Esophagus squamous epithelium (tissue), 5 donors: ENCODE results near the gene SWAP70. TPM values are rescaled to one million over a fixed set of nuclear protein-coding genes. Genes with fewer than 3 reads are reported as not detected.
A peak's percentile ranks its signal among the peaks of the same experiment; 100 is the strongest.

Experiments
- DNase-seq: peaks from one replicate; lab custom pipeline; 2025; lab: John Stamatoyannopoulos, UW
- H3K27ac ChIP-seq, 4 donors: fragments of 200-600 bp; sonication (generic); one replicate each; pipeline ENCODE4 v1.5.1; 2016 to 2019; ENCODE audit warnings: mild to moderate bottlenecking in 1 of 4
- H3K27me3 ChIP-seq, 4 donors: fragments of 200-600 bp; sonication (generic); 1 replicate in 3 of 4; 2 replicates in 1 of 4; pipeline versions ENCODE4 v1.5.1 to v1.6.0; 2017 to 2021; ENCODE audit warnings: antibody characterized with exemption in 1 of 4
- H3K36me3 ChIP-seq, 3 donors: fragments of 200-600 bp; sonication (generic); one replicate each; pipeline ENCODE4 v1.5.1; 2016 to 2019
- H3K4me1 ChIP-seq, 3 donors: fragments of 200-600 bp; sonication (generic); one replicate each; pipeline ENCODE4 v1.5.1; 2017 to 2019
- H3K4me3 ChIP-seq, 4 donors: fragments of 200-600 bp; sonication (generic); 1 replicate in 3 of 4; 2 replicates in 1 of 4; pipeline ENCODE4 v1.5.1; 2016 to 2019; ENCODE audit warnings: mild to moderate bottlenecking in 2 of 4, moderate library complexity in 1 of 4
- H3K9me3 ChIP-seq, 3 donors: fragments of 200-600 bp; sonication (generic); one replicate each; pipeline ENCODE4 v1.5.1; 2016 to 2019
- CTCF ChIP-seq, 6 experiments: fragments of 450-650 bp in 4 of 6; fragments of 200-600 bp in 2 of 6; sonication (generic) in 2 of 6; IDR thresholded peaks; one replicate each; pipeline ENCODE4 v1.5.1; 2016 to 2019; ENCODE audit warnings: antibody characterized with exemption in 6 of 6, mild to moderate bottlenecking in 4 of 6, moderate library complexity in 4 of 6
- POLR2A ChIP-seq, 4 donors: fragments of 450-650 bp; IDR thresholded peaks; one replicate each; pipeline ENCODE4 v1.6.1; 2017; ENCODE audit warnings: antibody characterized with exemption in 4 of 4, mild to moderate bottlenecking in 4 of 4, moderate library complexity in 3 of 4
- WGBS, 2 donors: methylation state at CpG; one replicate each; pipeline ENCODE4 v1.1.5; 2018; 5-methylcytosine and 5-hydroxymethylcytosine counted together
- intact Hi-C: fragments of 100-400 bp; cut with DNase I; formaldehyde crosslinking; loops from one replicate; pipeline ENCODE4 v1.15.0; 2022
- total RNA-seq, 4 donors: library from RNA; depleted of rRNA; stranded (reverse); fragments of >200 nt; gene quantifications; one replicate each; pipeline ENCODE4 v1.1.0, GENCODE V29; 2016
- donor health status: DM: yes; HTN: yes; CAD: no.

The SWAP70 gene
- total RNA-seq, 4 donors from 2014 or later, result 15.1 to 27.5 (median 17.7) TPM

DNA sequence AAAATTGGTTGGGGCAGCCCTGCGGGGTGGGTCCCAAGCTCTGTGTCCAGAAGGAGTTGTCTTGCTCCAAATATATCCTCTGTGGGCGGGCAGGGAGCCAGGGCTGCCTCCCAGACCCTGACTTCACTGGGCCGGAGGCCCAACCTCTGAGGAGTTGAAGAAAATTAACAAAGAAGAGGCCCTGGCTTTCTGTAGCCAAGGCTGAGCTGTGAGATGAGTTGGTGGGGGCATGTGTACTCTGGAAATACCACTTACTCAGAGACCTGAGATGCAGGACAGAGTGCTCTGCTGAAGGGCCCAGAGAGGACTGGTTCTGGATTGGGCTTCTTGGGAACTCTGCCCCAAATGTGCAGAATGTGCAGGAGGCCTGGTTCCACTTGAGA, 96.3 kb downstream of the SWAP70 start:
- Histone ChIP-seq H3K27ac (peak overlapping the region; percentile 90 to 94 (median 92)), H3K4me1 (peaks cover 44 to 80% (median 44%) of the 10 kb centered on the region in 3 donors), H3K27me3 (no peaks in the 10 kb centered on the region), H3K36me3 (no peaks in the 10 kb centered on the region), H3K4me3 (no peak overlapping the region), H3K9me3 (no peaks in the 10 kb centered on the region)
- no peak for TF ChIP-seq POLR2A (IDR thresholded peaks at IDR 0.05)
- no peak for TF ChIP-seq CTCF (IDR thresholded peaks at IDR 0.05)
- DNase-seq, result no peak
- WGBS, 2 donors, result 22 to 37% methylated on average over 2 to 3 of the region's 3 CpGs
- intact Hi-C loops, result no loop called here

DNA sequence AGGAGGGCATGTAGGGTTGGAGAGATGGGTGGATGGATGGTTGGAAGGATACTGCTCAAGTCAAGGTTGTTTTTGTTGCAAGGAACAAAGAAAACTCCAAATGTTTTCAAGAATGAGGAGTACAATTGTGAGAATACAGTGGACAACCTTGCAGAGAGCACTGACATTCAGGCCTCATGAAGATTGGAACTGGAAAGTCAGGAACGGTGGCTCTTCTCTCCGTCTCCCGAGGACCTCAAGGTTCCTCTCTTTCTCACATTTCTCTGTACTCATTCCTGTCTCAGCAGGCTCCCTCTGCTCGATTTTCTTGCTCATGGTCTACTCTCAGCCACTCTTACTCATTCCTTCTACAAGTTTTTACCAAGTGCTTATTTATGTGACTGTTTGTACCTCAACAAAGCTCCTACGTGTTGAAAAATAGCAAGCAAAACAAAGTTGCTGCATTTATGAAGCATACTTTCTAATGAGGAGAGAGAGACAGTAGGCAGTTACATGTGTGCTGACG, 97.6 kb downstream of the SWAP70 start:
- H3K9me3 ChIP-seq, result no peaks in the 10 kb centered on the region
- peak overlapping the region in 2 of 4 donors; percentile 27 to 91 for H3K27ac ChIP-seq
- WGBS, 2 donors, result 38 to 60% methylated on average over 6 of the region's 6 CpGs
- no peak for TF ChIP-seq POLR2A (IDR thresholded peaks at IDR 0.05)
- no peak for TF ChIP-seq CTCF (IDR thresholded peaks at IDR 0.05)
- intact Hi-C loops, result no loop called here
- H3K36me3 ChIP-seq, result no peaks in the 10 kb centered on the region
- DNase-seq, result no peak
- no peaks in the 10 kb centered on the region for H3K27me3 ChIP-seq
- H3K4me1 ChIP-seq, result peaks cover 31 to 79% (median 47%) of the 10 kb centered on the region in 3 donors
- no peak overlapping the region for H3K4me3 ChIP-seq

DNA sequence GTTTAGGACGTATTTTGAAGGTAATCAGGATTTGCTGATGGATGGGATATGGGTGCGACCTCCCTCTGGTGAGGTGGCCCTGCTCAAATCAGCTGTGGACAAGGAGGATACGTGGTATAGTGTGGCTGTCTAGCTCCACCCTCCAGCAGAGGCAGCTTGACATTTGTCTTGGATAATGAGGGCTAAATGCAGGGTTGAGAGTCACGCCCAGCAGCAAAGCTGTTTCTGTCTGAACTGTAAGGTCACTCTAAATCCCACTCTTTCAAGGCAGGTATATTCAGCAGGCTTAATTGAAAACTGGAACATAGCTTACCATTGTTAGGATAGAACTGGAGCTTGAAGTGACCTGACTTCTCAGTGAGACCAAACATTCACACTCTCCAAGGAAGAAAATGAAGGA, 98.7 kb downstream of the SWAP70 start:
- WGBS, 2 donors, result 81 to 94% methylated on average over 4 of the region's 4 CpGs
- no peak for DNase-seq
- no peaks in the 10 kb centered on the region for H3K27me3 ChIP-seq
- H3K36me3 ChIP-seq, result no peaks in the 10 kb centered on the region
- peak overlapping the region in 1 of 4 donors; percentile 91 for H3K27ac ChIP-seq
- H3K4me3 ChIP-seq, result no peak overlapping the region
- H3K9me3 ChIP-seq, result no peaks in the 10 kb centered on the region
- intact Hi-C loops, result no loop called here
- TF ChIP-seq POLR2A (IDR thresholded peaks at IDR 0.05) (no peak), CTCF (IDR thresholded peaks at IDR 0.05) (no peak)
- peaks cover 22 to 68% (median 39%) of the 10 kb centered on the region in 3 donors for H3K4me1 ChIP-seq

DNA sequence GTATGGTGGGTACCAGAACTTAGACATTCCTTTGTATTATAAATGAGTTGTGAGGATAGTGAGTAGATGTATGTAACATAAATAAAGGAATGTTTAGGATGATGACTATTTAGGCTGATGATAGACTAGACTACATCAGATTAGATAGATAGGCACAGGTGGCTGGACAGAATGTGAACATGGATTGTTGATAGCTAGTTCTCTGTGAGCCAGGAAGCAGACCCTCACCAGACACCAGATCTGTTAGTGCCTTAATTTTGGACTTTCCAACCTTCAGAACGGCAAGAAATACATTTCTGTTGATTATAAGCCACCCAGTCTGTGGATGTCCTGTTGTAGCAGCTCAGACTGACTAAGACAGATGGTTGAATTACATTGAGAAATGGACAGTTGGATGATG, 99.4 kb downstream of the SWAP70 start:
- no peaks in the 10 kb centered on the region for H3K9me3 ChIP-seq
- TF ChIP-seq CTCF (IDR thresholded peaks at IDR 0.05) (no peak), POLR2A (IDR thresholded peaks at IDR 0.05) (no peak)
- DNase-seq, result no peak
- WGBS, 2 donors, result 77 to 100% methylated on average over 1 of the region's 1 CpG
- no peaks in the 10 kb centered on the region for H3K27me3 ChIP-seq
- intact Hi-C loops, result no loop called here
- H3K36me3 ChIP-seq, result no peaks in the 10 kb centered on the region
- H3K4me3 ChIP-seq, result no peak overlapping the region
- H3K27ac ChIP-seq, result peak overlapping the region in 1 of 4 donors; percentile 45
- peaks cover 22 to 60% (median 36%) of the 10 kb centered on the region in 3 donors for H3K4me1 ChIP-seq

GRCh38 chr11:9765320-9766101, 101.6 kb downstream of the SWAP70 start:
- no peak for TF ChIP-seq CTCF (IDR thresholded peaks at IDR 0.05)
- no peak for TF ChIP-seq POLR2A (IDR thresholded peaks at IDR 0.05)
- Histone ChIP-seq H3K36me3 (no peaks in the 10 kb centered on the region), H3K9me3 (no peaks in the 10 kb centered on the region), H3K4me1 (peaks cover 5 to 38% (median 19%) of the 10 kb centered on the region in 3 donors), H3K4me3 (no peak overlapping the region), H3K27ac (peak overlapping the region in 3 of 4 donors; percentile 57 to 77 (median 65)), H3K27me3 (no peaks in the 10 kb centered on the region)
- DNase-seq, result no peak
- intact Hi-C loops, result no loop called here
- WGBS, 2 donors, result 69 to 74% methylated on average over 2 to 3 of the region's 5 CpGs
